GM19324 (cell line): ENCODE results near the gene PACRG.
"Not testable (repeated sequence)": the region's sequence is repeated elsewhere in the genome, so short reads cannot be mapped to it uniquely, and the experiment has no call there.

Source experiments
- ATAC-seq: cut with Tn5 transposase; IDR thresholded peaks from one replicate; pipeline ENCODE4 v1.9.1; 2021; ENCODE audit warnings: mild to moderate bottlenecking, moderate library complexity; ENCODE audit not compliant: unreplicated experiment, low FRiP score

The PACRG gene

DNA sequence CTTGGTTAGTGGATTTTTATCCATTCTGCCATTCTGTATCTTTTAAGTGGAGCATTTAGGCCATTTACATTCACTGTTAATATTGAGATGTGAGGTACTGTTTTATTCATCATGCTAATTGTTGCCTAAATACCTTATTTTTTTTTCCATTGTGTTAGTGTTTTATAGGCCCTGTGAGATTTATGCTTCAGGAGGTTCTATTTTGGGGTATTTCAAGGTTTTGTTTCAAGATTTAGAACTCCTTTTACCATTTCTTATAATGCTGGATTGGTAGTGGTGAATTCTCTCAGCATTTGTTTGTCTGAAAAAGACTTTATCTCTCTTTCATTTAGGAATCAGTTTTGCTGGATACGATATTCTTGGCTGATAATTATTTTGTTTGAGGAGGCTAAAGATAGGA, 255.5 kb downstream of the PACRG start:
- not testable (repeated sequence) for ATAC-seq

DNA sequence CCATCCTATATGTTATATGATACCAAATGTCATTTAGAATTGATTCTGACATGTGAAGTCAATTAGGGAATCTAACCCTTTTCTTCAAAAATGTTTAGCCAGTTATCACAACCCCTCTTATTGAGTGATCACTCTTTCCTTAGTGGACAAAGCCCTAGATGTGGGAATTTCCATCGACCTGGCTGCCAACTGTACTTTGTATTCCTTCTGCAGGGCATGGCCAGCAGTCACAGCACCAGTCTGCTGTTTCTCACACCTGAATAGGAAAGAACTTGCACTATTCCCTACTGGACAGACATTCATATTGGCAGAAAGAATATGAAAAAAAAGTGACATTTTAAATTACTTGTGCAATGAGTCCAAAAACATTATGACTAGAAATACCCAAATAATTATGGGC, 271.0 kb downstream of the PACRG start:
- ATAC-seq = no peak

DNA sequence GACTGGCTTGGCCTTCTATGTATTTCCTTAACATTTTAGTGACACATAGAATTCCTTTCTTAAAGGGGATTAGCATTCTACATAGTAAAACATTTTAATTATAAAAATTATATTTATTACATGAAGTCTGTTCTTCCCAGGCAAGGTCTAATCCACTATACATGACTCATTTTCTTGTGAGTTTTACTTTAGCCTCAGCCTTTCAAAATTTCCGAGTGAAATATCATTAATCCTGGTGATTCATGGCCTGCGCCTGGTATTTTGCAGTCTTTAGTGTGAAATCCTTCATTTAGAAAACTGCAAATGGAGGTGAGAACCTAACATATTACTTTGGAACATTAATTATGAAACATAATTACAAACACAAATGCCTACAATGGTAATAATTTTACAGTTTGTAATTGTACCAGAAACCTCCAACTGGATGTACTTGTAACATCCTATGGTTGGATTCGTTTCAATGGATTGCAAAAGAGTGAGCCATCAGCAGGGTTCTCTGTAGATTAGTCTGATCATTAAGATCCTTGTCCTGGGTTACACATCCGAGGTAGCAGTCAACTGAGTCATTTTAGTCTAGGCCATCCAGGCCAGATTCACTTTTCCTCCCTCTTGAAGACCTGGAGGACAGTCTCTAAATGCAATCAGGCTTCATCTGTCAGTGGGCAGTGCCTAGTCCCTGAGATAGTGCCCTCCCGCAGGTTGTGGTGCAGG, 272.0 kb downstream of the PACRG start:
- no peak for ATAC-seq

DNA sequence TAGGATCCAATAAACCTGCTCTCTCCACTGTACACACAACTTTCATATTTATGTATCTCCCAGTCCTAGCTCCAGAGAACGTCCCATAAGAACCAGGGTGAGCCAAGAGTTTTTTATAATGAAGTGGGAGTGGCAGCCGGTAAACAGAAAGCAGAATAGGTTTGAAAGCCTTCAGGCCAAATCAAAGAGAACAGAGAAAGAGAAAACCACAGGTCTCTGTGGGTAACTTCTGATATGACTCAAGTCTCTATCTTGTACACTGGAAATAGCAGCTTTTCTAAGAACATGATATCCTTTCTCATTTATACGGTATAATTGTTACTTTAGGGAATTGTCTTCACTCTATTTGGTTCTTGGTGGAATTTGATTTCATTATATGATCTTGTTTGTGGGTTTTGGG, 273.6 kb downstream of the PACRG start:
- no peak for ATAC-seq

DNA sequence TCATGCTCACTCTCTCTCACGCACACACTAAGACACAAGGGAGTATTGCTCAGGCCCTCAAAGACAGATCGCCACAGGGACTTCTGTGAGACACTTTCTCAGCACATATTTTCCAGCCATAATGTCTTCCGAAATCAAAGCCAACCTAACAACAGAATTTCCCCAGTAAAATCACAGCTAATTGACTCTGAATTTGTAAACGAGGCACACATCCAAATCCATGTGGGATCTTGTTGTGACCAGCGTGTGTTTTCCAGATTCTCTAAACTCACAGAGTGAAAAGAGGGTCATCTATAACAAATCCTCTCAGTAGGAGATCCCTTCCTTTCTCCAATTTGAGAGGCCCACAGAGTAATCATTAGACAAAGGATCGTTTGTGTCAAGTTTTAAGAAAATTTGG, 280.4 kb downstream of the PACRG start:
- no peak for ATAC-seq

DNA sequence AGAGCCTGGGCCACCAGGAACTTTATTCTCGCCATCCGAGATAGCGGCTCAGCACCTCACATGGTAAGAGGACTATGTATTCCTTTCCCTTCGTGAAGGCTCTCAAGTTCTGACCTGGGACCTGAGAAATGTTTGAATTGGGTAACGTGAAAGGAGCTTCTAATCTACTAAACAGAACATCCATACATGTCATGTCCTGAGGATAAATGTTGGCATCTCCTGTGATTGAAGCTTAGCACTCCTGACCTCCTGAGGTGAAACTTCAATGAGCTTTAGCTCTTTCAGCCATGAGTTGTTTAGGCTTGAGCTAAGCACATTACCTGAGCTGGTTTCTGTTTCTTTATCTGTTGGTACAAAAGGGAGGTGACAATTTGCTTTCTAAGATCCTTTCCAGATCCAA, 280.9 kb downstream of the PACRG start:
- ATAC-seq = no peak

DNA sequence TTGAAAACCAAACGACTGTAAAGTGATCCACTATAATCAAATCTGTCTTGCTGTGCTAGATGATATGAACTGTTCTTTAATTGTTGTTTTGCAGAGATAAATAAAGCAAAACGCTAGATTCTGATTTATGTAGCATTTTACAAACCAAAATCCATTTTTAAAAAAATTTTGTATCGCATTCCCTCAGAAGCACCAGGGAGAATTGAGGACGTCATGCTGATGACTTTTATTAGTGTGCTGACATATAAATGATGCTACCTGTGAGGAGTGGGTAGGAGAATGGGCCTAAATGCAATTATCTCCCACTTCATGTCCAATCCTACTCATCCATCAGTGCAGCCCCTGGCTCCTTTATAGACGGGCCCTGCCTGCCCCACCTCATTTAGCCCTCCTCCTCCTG, 282.4 kb downstream of the PACRG start:
- ATAC-seq = no peak

DNA sequence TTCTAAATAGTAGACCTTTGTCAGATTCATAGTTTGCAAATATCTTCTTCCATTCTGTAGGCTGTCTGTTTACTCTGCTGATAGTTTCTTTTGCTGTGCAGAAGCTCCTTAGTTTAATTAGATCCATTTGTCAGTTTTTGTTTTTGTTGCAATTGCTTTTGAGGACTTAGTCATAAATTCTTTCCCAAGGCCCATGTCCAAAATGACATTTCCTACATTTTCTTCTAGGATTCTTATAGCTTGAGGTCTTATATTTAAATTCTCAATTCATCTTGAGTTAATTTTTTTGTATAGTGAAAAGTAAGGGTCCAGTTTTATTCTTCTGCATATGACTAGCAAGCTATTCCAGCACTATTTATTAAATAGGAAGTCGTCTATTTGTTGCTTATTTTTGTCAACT, 287.0 kb downstream of the PACRG start:
- no peak for ATAC-seq

DNA sequence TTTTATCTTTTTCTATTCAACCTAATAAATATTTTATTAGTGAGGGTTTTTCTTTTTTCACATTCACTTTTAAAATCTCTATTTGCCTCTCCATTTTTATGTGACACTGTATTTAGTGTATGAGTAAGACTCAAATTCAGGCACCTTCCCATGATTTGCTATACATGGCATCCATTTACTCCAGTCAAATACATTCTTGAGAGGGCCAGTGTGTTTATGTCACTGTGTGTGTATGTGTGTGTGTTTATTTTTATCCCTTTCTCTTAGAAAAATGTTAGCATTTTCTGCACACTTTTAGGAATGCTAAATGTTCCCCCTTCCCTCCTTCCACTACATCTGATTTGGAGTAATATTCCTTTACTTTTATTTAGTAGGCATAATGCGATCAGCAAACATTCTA, 290.0 kb downstream of the PACRG start:
- no peak for ATAC-seq

DNA sequence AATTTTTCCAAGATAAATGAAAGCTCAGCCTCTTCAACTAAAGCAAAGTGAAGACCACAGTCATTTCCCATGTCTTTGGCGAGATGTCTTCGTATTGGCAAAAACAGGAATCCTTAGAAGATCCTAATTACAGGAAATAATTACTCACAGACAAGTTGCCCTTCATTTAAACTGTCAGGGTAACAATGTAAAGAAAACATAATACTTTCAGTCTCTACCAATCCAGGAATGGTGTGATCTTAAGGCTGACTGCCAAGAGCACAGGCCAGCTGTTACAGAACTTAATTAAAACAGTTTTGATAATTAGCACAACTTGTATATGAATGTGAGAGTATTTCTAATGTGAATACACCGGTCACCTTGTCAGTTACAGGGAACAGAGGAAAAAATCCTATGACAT, 292.2 kb downstream of the PACRG start:
- no peak for ATAC-seq

DNA sequence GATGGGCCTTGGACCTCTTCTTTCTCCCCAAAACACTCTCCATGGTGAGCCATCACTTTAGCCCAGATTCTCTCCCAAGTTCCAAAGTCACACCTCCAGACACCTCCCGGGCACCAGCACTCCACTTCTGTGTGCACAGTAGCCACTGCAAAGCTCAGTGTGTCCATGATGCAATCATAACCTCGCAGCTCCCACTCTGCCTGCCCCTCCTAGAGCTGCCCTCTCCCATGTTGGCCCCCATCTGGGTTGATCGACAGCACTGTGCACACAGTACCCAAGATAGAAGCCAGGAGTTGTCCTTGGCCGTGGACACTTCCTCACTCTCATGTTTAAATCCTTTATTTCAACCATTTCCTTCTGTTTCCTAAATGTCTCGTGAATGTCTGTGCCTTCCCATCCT, 293.3 kb downstream of the PACRG start:
- ATAC-seq = no peak

DNA sequence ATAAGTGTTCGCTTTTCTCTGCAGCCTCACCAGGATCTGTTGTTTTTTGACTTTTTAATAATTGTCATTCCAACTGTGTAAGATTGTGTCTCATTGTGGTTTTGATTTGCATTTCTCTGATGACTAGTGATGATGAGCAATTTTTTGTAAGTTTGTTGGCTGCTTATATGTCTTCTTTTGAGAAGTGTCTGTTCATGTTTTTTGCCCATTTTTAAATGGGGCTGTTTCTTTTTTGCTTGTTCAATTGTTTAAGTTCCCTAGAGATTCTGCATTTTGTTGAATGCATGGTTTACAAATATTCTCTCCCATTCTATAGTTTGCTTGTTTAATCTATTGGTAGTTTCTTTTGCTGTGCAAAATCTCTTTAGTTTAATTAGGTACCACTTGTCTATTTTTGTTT, 295.9 kb downstream of the PACRG start:
- ATAC-seq = no peak

DNA sequence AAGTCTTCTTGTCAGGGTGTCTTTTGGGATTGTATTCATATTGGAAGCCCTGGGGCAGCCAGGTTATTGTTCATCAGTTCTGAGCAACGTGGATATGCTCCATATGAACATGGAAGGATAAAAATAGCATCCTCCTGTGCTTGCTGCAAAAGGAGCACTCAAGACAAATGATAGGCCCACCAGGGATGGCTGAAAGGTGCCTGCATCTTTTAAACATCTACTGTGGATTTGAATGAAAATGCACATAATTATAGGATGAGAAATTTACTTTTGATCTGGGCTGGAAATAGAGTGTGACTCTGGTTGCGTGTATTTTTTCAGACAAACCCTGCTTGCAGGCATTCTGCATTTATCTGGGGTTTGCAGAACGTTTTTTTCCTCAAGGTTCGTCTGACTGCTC, 299.1 kb downstream of the PACRG start:
- ATAC-seq = no peak

DNA sequence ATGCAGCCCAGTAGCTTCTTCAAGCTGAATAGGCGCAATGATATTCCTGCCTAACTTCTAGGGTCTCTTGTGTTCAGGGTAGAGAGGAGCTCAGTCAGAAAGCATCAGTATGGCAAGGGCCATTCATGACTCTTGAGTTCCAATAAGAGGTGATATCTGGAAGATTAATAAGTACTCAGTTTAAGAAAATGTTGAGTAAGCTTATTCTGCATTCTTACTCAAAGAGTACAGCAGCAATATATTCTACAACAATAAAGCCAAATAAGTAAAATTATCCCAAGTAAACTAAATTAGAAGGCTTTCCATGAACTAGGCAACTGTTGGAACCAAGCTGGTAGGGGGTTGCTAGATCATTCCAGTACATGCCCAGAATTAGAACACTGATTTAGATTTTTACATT, 303.2 kb downstream of the PACRG start:
- ATAC-seq = no peak

DNA sequence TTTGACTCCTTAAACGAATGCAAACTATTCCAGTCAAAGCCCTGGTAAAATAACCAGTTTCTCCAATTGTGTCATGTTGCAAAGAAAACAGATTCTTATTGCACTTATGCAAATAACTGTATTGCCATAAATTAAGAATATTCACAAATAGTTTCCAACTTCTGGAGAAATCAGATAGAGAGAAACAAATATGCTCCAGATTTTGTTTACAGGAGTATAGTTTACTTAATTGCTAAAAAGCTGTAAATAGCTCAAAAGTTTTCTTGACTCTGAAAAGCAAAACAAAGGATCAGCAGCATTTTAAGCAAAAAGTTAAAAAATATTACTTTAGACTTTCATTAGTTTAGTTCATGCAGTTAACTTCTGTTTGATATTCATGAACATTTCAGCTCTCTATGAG, 304.2 kb downstream of the PACRG start:
- no peak for ATAC-seq

DNA sequence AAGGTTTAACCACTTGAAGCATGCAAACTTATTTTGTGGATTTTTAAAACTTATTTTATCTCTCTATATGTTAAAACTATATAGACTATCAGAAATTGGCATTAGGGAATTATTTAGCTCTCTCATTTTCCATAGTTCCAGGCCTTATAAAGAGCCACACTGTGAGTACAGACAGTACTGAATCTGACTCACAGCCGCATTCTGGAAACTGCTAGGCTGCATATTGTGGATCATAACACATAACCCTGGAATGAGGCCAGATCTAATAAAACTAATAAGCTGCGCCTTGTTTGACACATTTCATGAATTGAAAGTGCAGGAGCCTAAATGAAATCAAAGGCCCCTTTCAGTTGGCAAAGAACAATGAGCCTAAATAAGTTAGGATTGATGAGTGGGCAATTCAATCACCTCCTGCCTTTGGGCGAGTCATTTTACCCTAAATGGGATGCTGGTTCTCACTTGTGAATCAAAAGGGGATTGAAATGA, 308.4 kb downstream of the PACRG start:
- no peak for ATAC-seq

DNA sequence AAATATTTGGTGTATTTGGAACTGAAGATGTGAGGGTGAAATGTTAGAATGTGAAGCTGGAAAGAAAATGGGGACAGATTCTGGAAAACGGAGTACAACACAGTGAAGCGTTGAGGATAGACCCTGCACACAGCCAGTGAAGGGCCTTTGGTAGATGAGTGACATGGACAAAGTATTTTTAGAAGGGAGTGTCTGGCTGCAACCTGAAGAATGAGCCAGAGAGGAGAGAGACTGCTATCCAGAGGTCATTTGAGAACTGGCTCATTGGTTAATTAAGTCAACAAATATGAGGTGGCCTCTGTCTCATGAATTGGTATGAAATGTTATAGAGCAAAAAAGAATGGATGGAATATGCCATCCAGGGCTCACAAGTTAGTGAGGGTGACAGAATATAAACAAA, 310.5 kb downstream of the PACRG start:
- no peak for ATAC-seq

DNA sequence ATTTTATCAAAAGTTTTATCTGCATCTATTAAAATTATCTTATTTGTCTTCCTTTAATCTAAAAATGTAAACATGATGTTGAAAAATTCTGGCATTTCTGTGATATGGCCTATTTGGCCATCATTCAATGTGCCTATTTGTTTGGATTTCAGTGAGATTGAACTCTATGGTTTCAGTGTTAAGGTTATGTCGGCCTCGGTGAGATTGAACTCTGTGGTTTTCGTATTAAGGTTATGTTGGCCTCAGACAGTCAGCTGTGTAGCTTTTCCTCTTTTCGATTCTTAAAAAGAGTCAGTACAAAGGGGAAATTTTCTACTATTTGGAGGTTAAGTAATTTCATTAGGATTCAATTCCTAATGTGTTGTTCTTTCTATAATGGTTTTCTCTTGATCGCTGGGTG, 320.6 kb downstream of the PACRG start:
- ATAC-seq = no peak

DNA sequence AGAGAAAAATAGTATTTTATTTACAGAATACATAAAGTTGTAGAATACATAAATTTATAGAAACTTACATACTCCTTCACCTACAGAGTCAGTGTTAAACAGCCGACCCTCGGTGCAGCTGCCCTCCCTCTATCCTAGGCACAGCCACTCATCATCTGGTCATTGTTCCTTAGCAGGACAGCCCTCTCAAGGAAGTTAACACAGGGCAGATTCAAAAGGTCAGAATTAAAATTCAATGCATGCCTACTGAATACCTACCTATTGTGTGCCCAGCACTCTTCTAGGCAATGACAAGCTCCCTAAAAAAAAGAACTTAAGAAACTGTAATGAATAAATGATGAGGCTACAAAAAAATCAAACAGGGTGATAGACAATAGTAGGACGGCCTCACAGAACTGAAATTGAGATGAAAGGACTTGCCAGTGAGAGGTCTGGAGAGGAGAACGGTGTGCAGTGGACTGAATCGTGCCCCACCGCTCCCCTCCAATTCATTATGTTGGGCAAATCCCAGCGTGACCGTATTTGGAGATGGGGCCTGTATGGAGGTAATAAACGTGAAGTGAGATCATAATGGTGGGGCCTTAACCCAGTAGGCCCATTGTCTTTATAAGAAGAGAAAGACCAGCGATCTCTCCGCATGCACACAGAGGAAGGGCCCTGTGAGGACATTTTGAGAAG, 326.0 kb downstream of the PACRG start:
- no peak for ATAC-seq

DNA sequence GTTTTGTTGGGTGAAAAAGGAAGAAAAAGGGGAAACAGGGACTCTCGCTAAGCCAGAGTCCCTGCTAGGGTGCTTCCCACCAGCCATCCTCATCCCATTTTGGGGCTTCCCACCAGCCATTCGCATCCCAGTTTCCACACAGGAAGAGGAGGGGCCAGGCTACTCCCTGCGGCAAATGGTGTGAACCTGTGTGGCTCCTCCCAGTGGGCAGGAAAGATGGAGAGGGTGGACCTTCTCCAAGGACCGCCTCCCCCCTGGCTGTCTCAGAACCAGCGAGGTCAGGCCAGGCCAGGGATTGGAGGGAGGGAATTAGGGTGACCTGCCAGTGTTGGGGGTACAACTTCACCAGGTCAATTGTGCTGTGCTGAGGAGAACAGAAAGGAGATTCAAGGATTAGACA, 326.9 kb downstream of the PACRG start:
- no peak for ATAC-seq

DNA sequence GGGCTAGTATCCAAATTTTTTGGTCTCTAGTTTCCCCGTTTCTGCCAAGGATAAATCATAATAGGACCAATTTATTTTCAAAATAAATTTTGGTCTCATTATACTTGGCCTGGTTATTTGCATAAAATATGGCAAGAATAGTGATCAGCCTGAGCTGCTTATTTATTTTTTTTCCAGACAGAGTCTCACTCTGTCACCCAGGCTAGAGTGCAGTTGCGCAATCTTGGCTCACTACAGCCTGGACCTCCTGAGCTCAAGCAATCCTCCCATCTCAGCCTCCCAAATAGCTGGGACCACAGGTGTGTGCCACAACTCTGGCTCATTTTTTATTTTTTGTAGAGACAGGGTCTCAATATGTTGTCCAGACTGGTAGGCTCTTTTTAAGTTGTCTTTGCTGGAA, 329.5 kb downstream of the PACRG start:
- ATAC-seq = no peak

DNA sequence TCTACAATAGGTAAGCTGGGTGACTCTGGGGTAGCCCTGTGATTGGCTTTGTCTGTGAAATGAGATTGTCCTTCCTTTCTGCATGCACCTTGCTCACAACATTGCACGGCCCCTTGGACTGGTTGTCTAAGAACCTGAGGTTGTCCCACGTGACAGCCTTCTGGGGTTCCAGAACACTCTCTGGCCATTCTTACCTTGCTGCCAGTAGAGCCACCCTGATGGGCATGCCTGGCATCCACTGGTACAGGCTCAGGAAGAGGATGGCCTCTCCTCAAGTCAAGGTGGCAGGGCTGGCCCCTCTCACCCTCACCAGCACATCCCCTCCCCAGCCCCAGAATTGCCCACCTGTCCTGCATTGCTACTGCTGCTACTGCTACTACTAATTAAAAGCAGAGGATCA, 335.0 kb downstream of the PACRG start:
- ATAC-seq = no peak
